LNCaP clone FGC (cell line): ENCODE data around the gene MINAR1.

ENCODE experiments used
- DNase-seq: peaks from one replicate; pipeline ENCODE4 v3.0.0-alpha.2; 2011; ENCODE audit warnings: low read depth
- H3K4me3 ChIP-seq: 2 replicates; pipeline ENCODE4 v1.5.1; 2011; ENCODE audit warnings: mild to moderate bottlenecking, low read depth, low read length, control low read depth
- CTCF ChIP-seq: IDR thresholded peaks from 2 replicates; pipeline ENCODE4 v1.5.1; 2012; ENCODE audit warnings: mild to moderate bottlenecking; ENCODE audit not compliant: control insufficient read depth, insufficient read depth; ENCODE audit errors: extremely low read depth

Gene MINAR1

DNA sequence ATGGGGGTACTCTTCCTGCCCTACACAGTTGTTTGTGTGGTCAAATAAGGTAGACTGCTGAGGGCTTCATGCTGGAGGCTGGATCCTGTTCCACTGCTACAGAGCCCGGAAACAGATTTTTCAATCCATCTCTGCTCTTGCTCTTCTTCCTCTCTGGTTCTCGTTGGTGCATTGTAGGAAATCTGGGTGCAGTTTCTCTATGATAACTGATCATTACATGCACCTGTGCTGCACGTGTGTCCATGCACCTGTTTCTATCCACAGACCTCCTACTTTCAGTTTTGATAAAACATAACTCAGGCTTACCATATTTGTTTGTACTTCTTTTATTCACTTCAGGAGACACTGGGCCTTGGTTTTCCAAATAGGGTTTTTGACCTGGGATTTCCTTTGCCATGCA, 21.3 kb downstream of the MINAR1 start:
- no peak for TF ChIP-seq CTCF
- H3K4me3 ChIP-seq, result no peak overlapping the region
- DNase-seq, result no peak

DNA sequence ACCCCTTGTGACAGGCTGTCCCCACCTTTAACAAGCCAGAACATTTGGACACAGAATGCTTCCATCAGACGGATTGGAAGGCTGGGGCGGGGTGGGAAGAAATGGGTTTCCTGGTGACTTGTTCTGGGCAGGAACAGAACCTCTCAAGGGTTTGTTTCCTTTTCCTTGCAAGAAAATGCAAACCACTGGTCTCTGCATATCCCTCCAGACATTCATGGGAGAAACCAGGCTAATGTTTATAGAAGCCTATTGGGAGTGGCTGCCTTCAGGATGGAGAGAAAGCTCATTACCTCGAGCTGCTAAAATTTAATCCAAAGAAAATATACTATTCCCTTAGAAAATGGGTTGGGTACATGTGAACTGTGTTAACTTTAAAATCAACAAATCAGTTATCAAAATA, 21.9 kb downstream of the MINAR1 start:
- no peak for DNase-seq
- no peak overlapping the region for H3K4me3 ChIP-seq
- no peak for TF ChIP-seq CTCF

- DNase-seq, result no peak
- TF ChIP-seq CTCF, result no peak
These were observed 23.2 kb downstream of the MINAR1 start for GRCh38 chr15:79455361-79455760.

GRCh38 chr15:79455943-79456342, 23.8 kb downstream of the MINAR1 start:
- TF ChIP-seq CTCF, result no peak
- no peak overlapping the region for H3K4me3 ChIP-seq
- no peak for DNase-seq

More at GRCh38 chr15:79455361-79455760, 23.2 kb downstream of the MINAR1 start:
- H3K4me3 ChIP-seq, result no peak overlapping the region

DNA sequence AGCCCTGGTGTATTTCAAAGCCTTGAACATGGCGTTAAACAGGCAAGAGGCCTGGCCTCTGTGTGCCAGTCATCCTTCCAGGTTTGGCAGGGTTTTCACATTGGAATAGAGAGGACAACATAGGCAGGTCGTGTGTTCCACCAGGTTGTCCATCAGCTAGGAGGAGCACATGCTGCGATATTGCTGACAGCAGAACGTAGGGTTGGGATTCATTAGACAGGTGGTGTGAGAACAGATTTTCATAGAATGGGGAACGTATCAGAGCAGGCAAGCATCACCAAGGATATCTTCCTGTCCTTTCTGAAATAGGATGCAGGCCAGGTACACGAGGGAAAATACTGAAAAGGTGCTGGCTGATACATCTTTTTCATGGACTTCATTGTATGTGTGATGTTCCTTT, 26.4 kb downstream of the MINAR1 start:
- DNase-seq, result no peak
- no peak for TF ChIP-seq CTCF
- H3K4me3 ChIP-seq, result no peak overlapping the region

DNA sequence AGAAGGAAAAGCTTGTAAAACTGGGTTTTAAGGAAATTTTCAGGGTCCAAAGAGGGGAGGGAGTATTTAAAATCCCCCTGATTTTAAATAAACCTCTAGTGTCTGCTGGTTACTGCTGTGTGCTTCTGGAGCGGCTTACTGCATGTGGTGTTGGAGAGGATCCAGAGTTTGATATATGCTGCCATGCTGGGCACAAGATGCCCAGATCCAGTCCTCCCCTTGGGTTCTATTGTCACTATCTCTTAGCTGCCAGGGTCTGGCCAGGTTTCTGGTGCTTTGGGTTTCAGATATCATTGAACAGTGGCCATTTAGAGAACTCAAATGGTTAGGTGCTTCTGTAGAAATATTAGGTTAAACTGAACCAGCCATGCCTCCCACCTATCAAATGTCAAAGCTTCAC, 27.5 kb downstream of the MINAR1 start:
- no peak for TF ChIP-seq CTCF

DNA sequence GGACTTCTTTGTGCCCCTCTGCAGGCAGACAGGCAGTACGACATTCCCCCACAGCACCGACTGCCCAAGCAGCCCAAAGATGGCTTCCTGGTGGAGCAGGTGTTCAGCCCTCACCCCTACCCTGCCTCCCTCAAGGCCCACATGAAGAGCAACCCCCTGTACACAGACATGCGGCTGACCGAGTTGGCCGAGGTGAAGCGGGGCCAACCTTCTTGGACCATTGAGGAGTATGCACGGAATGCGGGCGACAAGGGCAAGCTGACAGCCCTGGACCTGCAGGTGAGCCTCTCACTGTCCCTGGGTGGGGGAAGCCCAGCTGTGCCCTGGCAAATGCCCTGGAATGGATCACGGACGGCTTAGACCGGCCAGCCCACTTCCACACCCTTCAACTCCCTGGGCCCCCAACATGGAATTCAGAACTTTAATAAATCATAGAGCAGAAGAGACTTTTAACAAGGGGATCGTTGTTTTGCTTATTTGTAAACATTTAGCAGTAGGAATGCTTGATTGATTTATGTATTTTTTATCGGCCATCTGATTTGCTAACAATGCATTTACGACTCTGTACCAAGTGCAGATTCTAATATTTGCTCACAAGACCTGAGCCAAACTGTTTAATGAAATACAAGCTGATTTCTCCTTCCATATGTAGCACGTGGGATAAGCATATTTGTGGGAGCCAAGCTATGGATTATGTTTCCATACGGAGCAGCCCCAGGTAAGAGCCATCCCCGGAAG, 31.1 kb downstream of the MINAR1 start:
- TF ChIP-seq CTCF, result no peak
- no peak for DNase-seq
- H3K4me3 ChIP-seq, result no peak overlapping the region

More for the DNA sequence above, 27.5 kb downstream of the MINAR1 start:
- H3K4me3 ChIP-seq, result no peak overlapping the region
- no peak for DNase-seq
